Fibroblast of skin of scalp (primary cell): ENCODE data around the gene HTT.
A peak's percentile ranks its signal among the peaks of the same experiment; 100 is the strongest.
"Not testable (repeated sequence)": the region's sequence is repeated elsewhere in the genome, so short reads cannot be mapped to it uniquely, and the experiment has no call there.

Source experiments
- DNase-seq: peaks from one replicate; pipeline ENCODE4 v3.0.0-alpha.2; 2013

The HTT gene

GRCh38 chr4:3123181-3123671 lies 48.7 kb downstream of the HTT start:
- DNase-seq, result no peak

DNA sequence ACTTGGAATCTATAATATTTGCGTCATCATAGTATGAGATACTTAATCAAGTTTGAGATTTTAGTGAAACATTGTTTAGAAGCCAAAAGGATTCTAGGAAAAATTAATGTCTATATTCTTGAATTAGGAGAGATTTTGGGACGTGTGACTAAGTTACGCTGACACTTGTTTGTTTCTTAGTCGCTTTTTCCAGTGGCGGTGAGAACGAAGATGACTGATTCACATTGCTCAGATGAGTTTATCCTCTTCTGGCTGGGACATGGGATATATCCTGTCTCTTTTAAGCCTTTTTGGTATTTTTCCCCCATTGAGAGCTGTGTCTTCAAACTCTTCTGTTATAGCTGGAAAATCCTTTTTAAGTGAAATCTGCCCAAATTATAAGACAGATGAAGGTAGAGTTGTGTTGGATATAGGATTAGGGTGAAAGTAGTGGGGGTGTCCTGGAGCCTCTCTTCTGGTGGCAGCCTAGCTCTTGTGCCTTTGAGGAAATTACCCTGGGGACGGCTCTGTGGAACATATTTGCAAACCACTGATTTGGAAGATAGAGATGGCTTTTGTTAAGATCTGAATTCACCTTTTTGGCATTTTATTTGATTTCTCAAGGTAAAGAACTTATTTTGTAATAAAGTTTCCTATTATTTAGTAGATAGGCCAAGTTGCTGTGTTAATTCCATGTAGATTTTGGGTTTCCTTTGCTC lies 49.7 kb downstream of the HTT start:
- DNase-seq, result no peak

DNA sequence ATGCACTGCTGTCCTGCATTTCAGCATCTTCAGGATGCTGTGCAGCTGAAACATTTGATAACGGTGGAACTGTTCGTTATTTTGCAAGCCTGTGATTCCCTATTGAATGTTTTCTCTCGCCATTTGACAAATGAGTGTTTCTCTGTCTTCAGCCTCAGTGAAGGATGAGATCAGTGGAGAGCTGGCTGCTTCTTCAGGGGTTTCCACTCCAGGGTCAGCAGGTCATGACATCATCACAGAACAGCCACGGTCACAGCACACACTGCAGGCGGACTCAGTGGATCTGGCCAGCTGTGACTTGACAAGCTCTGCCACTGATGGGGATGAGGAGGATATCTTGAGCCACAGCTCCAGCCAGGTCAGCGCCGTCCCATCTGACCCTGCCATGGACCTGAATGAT lies 52.6 kb downstream of the HTT start:
- no peak for DNase-seq

DNA sequence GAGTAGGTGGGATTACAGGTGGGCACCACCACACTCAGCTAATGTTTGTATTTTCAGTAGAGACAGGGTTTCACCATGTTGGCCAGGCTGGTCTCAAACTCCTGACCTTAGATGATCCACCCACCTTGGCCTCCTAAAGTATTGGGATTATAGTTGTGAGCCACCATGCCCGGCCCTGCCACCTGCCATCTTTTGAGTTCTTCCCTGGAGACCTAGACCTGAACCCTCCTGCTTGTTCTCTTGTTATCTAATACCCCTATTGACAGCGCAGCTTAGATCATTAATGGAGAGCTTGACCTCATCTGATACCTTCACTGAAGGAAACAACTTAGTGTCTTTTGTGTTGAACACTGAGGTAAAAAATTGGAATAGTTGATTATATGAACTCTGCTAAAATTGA lies 53.6 kb downstream of the HTT start:
- no peak for DNase-seq

GRCh38 chr4:3128976-3129375 lies 54.5 kb downstream of the HTT start:
- no peak for DNase-seq

DNA sequence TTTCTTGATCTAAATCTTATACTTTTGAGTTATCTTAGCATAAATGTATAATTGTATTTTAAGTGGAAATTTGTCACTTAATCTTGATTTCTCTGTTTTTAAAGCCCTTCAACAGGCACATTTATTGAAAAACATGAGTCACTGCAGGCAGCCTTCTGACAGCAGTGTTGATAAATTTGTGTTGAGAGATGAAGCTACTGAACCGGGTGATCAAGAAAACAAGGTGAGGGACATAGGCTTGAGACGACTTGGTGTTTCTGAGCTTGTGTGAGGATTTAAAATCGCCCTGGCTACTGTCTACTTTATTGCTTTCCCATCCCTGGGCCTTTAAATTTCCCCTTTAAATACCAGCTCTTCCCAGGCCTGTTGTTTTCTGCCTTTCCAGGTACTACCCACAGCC lies 55.7 kb downstream of the HTT start:
- DNase-seq, result no peak

DNA sequence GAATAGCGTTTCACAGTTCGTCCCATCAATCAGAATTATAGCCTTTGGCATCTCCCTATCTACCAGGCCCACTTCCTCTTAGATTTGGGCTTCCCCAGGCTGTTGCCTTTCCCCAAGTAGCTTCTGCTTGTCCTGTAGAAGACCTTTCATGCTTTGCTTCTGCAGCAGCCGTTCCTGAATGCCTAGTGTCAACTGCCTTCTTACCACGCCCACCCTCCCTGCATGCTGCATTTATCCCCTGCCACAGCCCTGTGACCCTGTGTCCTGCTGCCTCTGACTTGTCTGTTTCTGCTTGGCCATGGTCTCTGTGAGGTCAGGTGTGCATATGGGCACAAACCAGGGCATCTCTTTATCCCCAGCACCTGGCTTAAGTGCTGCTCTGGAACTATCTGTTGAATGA lies 56.3 kb downstream of the HTT start:
- DNase-seq, result no peak

DNA sequence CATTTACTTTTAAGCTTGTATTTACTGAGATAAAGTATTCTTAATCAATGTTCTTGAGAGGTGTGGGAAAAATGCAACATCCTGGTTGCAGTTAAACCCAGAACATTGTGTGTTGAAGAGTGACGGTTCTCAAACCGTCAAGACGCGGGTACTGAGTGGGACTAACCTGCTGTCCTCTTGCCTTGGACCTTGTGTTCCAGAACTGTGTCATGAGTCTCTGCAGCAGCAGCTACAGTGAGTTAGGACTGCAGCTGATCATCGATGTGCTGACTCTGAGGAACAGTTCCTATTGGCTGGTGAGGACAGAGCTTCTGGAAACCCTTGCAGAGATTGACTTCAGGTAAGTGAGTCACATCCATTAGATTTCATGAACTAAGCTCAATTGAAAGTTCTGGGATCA lies 59.7 kb downstream of the HTT start:
- DNase-seq, result no peak

DNA sequence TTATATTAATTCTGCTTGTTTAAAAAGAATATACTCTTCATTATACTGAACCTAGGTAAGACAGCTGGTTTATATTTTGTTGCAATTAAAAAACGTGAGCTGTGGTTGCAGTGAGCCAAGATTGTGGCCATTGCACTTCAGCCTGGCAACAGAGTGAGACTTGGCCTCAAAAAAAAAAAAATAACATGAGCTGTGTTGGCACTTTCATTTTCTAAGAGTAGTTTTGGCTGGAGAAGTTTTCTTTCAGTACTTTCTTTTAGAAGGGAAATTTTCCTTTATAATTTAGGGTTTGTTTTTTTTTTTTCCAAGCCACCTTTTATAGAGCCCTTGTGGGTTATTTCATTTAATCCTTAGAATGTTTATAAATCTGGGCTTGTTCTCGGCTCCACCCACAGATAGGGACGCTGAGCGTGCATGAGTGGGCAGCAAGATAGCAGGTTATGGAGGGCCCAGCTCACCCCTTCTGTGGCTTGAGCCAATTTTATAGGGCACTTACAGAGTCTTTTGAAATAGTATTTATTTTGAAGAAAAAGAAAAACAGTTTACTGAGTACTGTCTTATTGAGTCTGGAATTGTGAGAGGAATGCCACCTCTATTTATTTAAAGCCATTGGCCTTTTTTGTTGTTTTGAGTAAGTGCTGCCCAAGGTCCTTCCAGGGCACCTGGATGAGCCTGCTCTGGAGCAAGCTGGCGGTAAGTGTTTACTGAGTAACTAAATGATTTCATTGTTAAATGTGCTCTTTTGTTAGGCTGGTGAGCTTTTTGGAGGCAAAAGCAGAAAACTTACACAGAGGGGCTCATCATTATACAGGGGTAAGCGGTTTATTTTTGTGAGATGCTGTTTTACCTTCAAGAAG lies 60.9 kb downstream of the HTT start:
- no peak for DNase-seq

GRCh38 chr4:3136454-3136853 lies 62.0 kb downstream of the HTT start:
- no peak for DNase-seq

DNA sequence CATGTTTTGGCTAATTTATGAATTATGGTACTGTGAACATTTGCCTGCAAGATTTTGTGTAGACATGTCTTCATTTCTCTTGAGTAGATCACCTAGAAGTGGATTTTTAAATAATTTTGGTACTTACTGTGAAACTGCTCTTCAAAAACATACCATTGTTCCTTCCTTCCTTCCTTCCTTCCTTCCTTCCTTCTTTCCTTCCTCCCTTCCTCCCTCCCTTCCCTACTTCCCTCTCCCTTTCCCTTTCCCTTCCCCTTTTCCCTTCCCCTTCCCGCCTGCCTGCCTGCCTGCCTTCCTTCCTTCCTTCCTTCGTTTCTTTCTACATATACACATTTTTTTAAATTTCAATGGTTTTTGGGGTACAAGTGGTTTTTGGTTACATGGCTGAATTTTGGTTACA lies 63.4 kb downstream of the HTT start:
- no peak for DNase-seq

- DNase-seq, result peak; percentile 12
These were observed 70.9 kb downstream of the HTT start for GRCh38 chr4:3145234-3145924.

DNA sequence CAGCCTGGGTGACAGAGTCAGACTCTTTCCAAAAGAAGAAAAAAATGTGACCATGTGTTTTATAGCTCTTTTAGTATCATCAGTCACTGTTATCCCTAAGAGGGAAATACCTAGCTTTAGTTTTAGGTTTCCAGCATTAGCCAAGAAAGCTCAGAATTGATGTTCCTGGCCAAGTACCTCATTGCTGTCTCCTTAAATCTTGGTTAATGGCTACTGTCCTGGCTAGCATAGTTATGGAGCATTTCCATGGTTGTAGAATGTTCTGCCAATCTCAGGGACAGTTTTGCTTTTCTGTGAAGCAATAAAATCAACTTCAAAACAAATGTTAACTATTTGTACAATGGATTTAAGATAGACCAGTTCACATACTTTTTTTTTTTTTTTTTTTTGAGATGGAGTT lies 74.4 kb downstream of the HTT start:
- DNase-seq, result no peak

DNA sequence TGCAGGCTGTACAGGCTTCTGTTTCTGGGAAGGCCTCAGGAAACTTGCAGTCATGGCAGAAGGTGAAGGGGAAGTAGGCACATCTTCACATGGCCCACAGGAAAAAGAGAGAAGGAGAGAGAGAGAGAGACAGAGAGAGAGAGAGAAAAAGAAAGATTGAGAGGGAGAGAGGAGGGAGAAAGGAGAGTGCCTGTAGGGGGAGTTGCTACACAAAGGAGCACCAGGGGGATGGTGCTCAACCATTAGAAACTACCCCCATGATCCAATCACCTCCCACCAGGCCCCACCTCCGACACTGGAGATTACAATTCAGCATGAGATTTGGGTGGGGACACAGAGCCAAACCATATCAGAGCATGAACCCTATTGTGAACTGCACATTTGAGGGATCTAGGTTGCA lies 76.8 kb downstream of the HTT start:
- not testable (repeated sequence) for DNase-seq

DNA sequence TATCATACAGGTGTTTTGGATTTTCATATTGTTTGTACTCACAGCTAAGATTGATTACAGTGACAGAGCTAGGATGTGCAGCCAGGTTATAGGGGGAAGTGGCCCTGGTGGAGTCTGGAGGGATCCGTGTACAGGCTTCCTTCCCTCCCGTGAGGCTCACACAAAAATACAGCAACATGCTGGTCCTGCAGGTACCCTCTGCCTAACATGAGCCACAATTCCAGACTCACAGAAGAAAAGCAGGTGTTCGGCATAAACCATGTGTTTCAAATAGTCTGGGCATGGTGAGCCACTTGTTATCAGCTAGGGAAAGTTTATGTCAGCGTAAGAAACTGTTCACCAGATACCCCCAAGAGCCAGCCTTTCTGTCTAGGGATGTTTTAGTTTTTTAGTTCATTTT lies 82.9 kb downstream of the HTT start:
- DNase-seq, result no peak

DNA sequence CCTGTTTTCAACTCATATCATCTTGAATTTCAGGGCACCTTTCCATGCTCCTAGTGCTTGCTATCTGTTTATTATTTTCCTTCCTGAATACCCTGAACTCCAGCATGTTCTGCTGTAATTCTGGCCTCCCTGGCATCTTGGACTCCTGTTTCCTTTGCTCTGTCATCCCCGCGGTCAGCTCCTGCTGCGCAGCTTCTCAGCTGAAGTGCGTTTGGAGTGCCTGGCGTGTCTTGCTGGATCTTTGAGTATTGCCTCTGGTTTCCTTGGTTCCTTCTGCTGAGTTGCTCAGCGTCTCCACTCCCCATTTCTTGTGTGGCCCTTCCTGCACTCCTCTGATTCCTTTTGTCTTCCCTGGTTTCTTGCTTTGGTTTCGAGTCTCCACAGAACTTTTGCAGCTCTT lies 84.4 kb downstream of the HTT start:
- DNase-seq, result no peak

- no peak for DNase-seq
These were observed 86.0 kb downstream of the HTT start for GRCh38 chr4:3160438-3160837.

GRCh38 chr4:3161044-3161443 lies 86.6 kb downstream of the HTT start:
- DNase-seq, result not testable (repeated sequence)

GRCh38 chr4:3166434-3166833 lies 92.0 kb downstream of the HTT start:
- not testable (repeated sequence) for DNase-seq

DNA sequence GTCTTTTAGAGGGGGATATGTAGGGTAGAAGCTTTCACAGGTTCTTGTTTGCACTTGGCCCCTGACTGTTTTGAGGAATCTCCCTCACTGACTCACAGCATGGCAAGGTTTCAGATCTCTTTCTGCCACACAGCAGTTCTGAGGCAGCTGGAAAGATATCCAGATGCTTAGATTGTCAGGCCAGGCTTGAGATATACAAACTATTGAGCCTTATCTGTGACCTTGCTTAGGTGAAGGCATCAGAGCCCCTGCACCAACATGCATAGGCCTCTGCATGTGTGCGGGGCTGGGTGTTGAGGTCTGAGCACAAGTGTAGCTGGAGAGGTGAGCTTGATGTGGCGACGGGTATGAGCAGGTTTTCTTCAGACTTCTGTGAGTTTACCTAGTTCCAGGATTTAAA lies 93.5 kb downstream of the HTT start:
- DNase-seq, result no peak

DNA sequence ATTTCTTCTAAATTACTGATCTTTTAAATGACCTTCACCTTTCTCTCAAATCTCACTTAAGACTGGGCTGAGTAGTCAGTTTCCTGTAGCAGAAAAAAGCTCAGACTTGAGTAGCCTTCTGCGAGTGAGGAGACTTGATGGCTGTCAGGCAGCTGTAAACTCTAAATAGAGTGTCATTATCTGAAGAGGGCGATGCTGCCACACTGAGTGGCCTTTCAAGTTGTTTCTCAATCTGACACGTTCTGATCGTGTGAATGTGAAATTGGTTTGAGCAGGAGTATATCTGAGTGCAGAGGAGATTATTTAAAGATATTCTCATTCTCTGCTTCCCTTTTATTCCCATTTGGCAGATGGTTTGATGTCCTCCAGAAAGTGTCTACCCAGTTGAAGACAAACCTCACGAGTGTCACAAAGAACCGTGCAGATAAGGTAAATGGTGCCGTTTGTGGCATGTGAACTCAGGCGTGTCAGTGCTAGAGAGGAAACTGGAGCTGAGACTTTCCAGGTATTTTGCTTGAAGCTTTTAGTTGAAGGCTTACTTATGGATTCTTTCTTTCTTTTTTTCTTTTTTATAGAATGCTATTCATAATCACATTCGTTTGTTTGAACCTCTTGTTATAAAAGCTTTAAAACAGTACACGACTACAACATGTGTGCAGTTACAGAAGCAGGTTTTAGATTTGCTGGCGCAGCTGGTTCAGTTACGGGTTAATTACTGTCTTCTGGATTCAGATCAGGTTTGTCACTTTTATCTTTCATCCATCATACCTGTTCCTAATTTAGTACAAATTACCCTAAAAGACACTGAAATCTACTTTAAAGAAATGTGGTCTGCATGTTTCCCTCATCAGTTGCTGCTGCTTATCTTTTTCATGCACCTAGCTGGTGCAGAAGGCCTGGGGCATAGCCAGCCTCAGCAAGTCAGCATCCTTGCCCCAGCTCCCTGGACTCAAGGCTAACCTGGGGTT lies 100.2 kb downstream of the HTT start:
- DNase-seq, result no peak
